Transverse colon (tissue), 4 donors: ENCODE data around the gene CBX5.

Experiments used
- CTCF ChIP-seq, 5 experiments: fragments of 200-600 bp in 3 of 5; fragments of 450-650 bp in 2 of 5; sonication (generic) in 3 of 5; IDR thresholded peaks; 1 replicate in 2 of 5; 2 replicates in 3 of 5; pipeline ENCODE4 v1.5.1; 2016 to 2017; ENCODE audit warnings: antibody characterized with exemption in 5 of 5, inconsistent platforms in 3 of 5, mild to moderate bottlenecking in 2 of 5, moderate library complexity in 1 of 5
- POLR2A ChIP-seq: fragments of 450-650 bp; IDR thresholded peaks from one replicate; pipeline ENCODE4 v1.6.1; 2016; ENCODE audit warnings: antibody characterized with exemption, mild to moderate bottlenecking, moderate library complexity
- POLR2AphosphoS5 ChIP-seq, 3 donors: sonication (generic); formaldehyde crosslinking; IDR thresholded peaks; one replicate each; pipeline ENCODE4 v1.6.1; 2016; ENCODE audit warnings: antibody characterized with exemption in 3 of 3

GRCh38 chr12:54300732-54301427 is 21.0 kb upstream of the CBX5 start, which contains the start of gene NFE2:
- TF ChIP-seq CTCF (IDR thresholded peaks at IDR 0.05) (no peak), POLR2A (no peak), POLR2AphosphoS5 (IDR thresholded peaks at IDR 0.05) (no peak)
